ENCODE results near the gene ACTR1B. TPM values are rescaled to one million over a fixed set of nuclear protein-coding genes. Genes with fewer than 3 reads are reported as not detected.

The ACTR1B gene
- total and polyA plus RNA-seq, 2 experiments from 2014 or later = 18.1 to 56.3 TPM

DNA sequence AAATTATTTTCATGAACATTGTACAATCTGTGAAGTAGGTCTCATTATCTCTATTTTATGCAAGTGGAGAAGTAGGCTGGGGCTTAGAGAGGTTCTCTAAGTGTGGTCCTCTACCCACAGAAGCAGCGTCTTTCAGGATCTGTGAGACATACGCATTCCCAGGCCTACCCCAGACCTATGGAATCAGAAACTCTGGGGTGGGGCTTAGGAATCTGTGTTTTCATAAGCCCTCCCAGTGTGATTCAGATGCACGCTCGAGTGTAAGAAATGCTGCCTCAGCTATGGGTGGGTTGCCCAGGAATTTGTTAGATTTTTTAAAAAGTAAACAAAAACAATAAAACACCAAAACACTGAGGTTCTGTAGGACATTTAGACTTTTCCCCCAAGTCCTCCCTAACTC is 34.7 kb upstream of the ACTR1B start:
- no peaks in the 10 kb centered on the region for H3K79me2 ChIP-seq
- TF ChIP-seq EZH2 (IDR thresholded peaks at IDR 0.05; ENCODE audit: borderline replicate concordance) (no peak), CTCF (IDR thresholded peaks at IDR 0.05; ENCODE audit: poor library complexity) (no peak), EZH2phosphoT487 (IDR thresholded peaks at IDR 0.05; ENCODE audit: low read depth, severe bottlenecking, unreplicated experiment) (no peak)
- no peaks in the 10 kb centered on the region for H3K4me1 ChIP-seq (ENCODE audit: insufficient read depth)
- WGBS (ENCODE audit: low lambda C conversion rate, missing lambda C conversion rate) = 64% methylated on average over 4 of the region's 4 CpGs
- no peaks in the 10 kb centered on the region for H3K36me3 ChIP-seq (replicated peaks; ENCODE audit: insufficient read depth, low read depth)
- no peak for DNase-seq (ENCODE audit: low spot score)
- H3K9me2 ChIP-seq (replicated peaks; ENCODE audit: insufficient read depth) = no peaks in the 10 kb centered on the region
- no peaks in the 10 kb centered on the region for H4K20me1 ChIP-seq (ENCODE audit: insufficient read depth, poor library complexity, severe bottlenecking)
- no peaks in the 10 kb centered on the region for H3K27me3 ChIP-seq
- H2AFZ ChIP-seq = no peak overlapping the region
- H3K4me3 ChIP-seq = no peak overlapping the region
- no peaks in the 10 kb centered on the region for H3K9me3 ChIP-seq (ENCODE audit: low read depth)
- H3K27ac ChIP-seq = no peak overlapping the region
- H3K4me2 ChIP-seq = no peak overlapping the region

- Histone ChIP-seq H3K36me3 (replicated peaks; ENCODE audit: insufficient read depth, low read depth) (no peaks in the 10 kb centered on the region), H3K4me2 (peak overlapping the region; percentile 65), H4K20me1 (ENCODE audit: insufficient read depth, poor library complexity, severe bottlenecking) (no peaks in the 10 kb centered on the region), H2AFZ (no peak overlapping the region), H3K79me2 (no peaks in the 10 kb centered on the region), H3K4me3 (no peak overlapping the region), H3K9me2 (replicated peaks; ENCODE audit: insufficient read depth) (no peaks in the 10 kb centered on the region), H3K27me3 (no peaks in the 10 kb centered on the region), H3K27ac (no peak overlapping the region), H3K9me3 (ENCODE audit: low read depth) (no peaks in the 10 kb centered on the region), H3K4me1 (ENCODE audit: insufficient read depth) (no peaks in the 10 kb centered on the region)
- DNase-seq (ENCODE audit: low spot score) = peak; percentile 92
- peak; percentile 97 for TF ChIP-seq CTCF (IDR thresholded peaks at IDR 0.05; ENCODE audit: poor library complexity)
- TF ChIP-seq EZH2phosphoT487 (IDR thresholded peaks at IDR 0.05; ENCODE audit: low read depth, severe bottlenecking, unreplicated experiment) = no peak
- 30% methylated on average over 14 of the region's 14 CpGs for WGBS (ENCODE audit: low lambda C conversion rate, missing lambda C conversion rate)
These were observed 33.7 kb upstream of the ACTR1B start for GRCh38 chr2:97697252-97698235.

GRCh38 chr2:97695744-97696143 is 31.9 kb upstream of the ACTR1B start:
- Histone ChIP-seq H4K20me1 (ENCODE audit: insufficient read depth, poor library complexity, severe bottlenecking) (no peaks in the 10 kb centered on the region), H3K4me1 (ENCODE audit: insufficient read depth) (no peaks in the 10 kb centered on the region), H3K4me2 (no peak overlapping the region), H3K36me3 (replicated peaks; ENCODE audit: insufficient read depth, low read depth) (no peaks in the 10 kb centered on the region), H2AFZ (no peak overlapping the region), H3K27me3 (no peaks in the 10 kb centered on the region), H3K9me2 (replicated peaks; ENCODE audit: insufficient read depth) (no peaks in the 10 kb centered on the region), H3K79me2 (no peaks in the 10 kb centered on the region), H3K9me3 (ENCODE audit: low read depth) (no peaks in the 10 kb centered on the region), H3K27ac (no peak overlapping the region), H3K4me3 (no peak overlapping the region)
- no peak for DNase-seq (ENCODE audit: low spot score)
- 94% methylated on average over 5 of the region's 5 CpGs for WGBS (ENCODE audit: low lambda C conversion rate, missing lambda C conversion rate)
- TF ChIP-seq CTCF (IDR thresholded peaks at IDR 0.05; ENCODE audit: poor library complexity) = no peak
- no peak for TF ChIP-seq EZH2 (IDR thresholded peaks at IDR 0.05; ENCODE audit: borderline replicate concordance)
- no peak for TF ChIP-seq EZH2phosphoT487 (IDR thresholded peaks at IDR 0.05; ENCODE audit: low read depth, severe bottlenecking, unreplicated experiment)

All from hepatocyte (in vitro differentiated cells).